CD8-positive, alpha-beta memory T cell (primary cell): ENCODE results near the gene GRHL3. TPM values are rescaled to one million over a fixed set of nuclear protein-coding genes. Genes with fewer than 3 reads are reported as not detected.

Experiments
- polyA plus RNA-seq: library from polyadenylated mRNA; unstranded; fragments of 300-500 nt; fragmentation: Illumina TruSeq; gene quantifications from one replicate; pipeline ENCODE4 v1.2.3, GENCODE V29; 2021
- total RNA-seq, 2 experiments: library from RNA; stranded (reverse); gene quantifications; one replicate each; pipeline ENCODE4 v1.2.3, GENCODE V29; 2021

The GRHL3 gene
- total and polyA plus RNA-seq, 3 experiments from 2014 or later: 0.13 to 0.29 TPM; not detected in 1

Other genes with a start within 250 kb of the GRHL3 start
- gene MYOM3, start 207.2 kb upstream of the GRHL3 start, total RNA-seq: not detected
- not detected for gene MYOM3, start 207.2 kb upstream of the GRHL3 start, polyA plus RNA-seq
- gene IL22RA1, start 176.2 kb upstream of the GRHL3 start, total RNA-seq: not detected
- gene IL22RA1, start 176.2 kb upstream of the GRHL3 start, polyA plus RNA-seq: not detected
- gene IFNLR1, start 132.1 kb upstream of the GRHL3 start, total RNA-seq: 1 to 10 TPM; 5.4 to 6.1 TPM
- gene IFNLR1, start 132.1 kb upstream of the GRHL3 start, polyA plus RNA-seq: 3.1 TPM
- gene STPG1, start 94.4 kb downstream of the GRHL3 start, total RNA-seq: 1 to 10 TPM; 5.1 to 5.6 TPM
- 4.9 TPM for gene STPG1, start 94.4 kb downstream of the GRHL3 start, polyA plus RNA-seq
- gene NIPAL3, start 96.4 kb downstream of the GRHL3 start, total RNA-seq: 10 to 100 TPM; 31.3 to 33.2 TPM
- gene NIPAL3, start 96.4 kb downstream of the GRHL3 start, polyA plus RNA-seq: 55.5 TPM
- 10 to 100 TPM; 62.6 to 64.0 TPM for gene RCAN3, start 183.5 kb downstream of the GRHL3 start, total RNA-seq
- gene RCAN3, start 183.5 kb downstream of the GRHL3 start, polyA plus RNA-seq: 66.7 TPM
- gene NCMAP, start 236.7 kb downstream of the GRHL3 start, total RNA-seq: under 1 TPM in 1 of 2 experiments, not detected in 1; 0.04 TPM
- gene NCMAP, start 236.7 kb downstream of the GRHL3 start, polyA plus RNA-seq: not detected